Fibroblast of mammary gland (primary cell): Measurements from ENCODE around the gene TMEM273.

Experiments
- DNase-seq: peaks from one replicate; pipeline ENCODE4 v3.0.0-alpha.2; 2010; ENCODE audit warnings: low read depth
- H3K4me3 ChIP-seq: 2 replicates; pipeline ENCODE4 v1.5.1; 2011; ENCODE audit warnings: low read depth, mild to moderate bottlenecking, low read length, moderate library complexity; ENCODE audit not compliant: control insufficient read depth
- CTCF ChIP-seq: conservative IDR thresholded peaks from 2 replicates; pipeline ENCODE4 v1.5.1; 2011; ENCODE audit warnings: low read depth, low read length, inconsistent platforms; ENCODE audit not compliant: control insufficient read depth, insufficient read depth

Gene TMEM273

GRCh38 chr10:49187950-49188761 is at the start of gene TMEM273:
TSS of gene TMEM273 (minus strand) at chr10:49188391. CDS start at chr10:49188336, 55 bp downstream.
- no peak for DNase-seq
- no peak within 1 kb of the TSS for H3K4me3 ChIP-seq
- no peak for TF ChIP-seq CTCF

GRCh38 chr10:49237985-49238384 is 49.8 kb upstream of the TMEM273 start:
- H3K4me3 ChIP-seq = no peak overlapping the region
- no peak for TF ChIP-seq CTCF
- DNase-seq = no peak

DNA sequence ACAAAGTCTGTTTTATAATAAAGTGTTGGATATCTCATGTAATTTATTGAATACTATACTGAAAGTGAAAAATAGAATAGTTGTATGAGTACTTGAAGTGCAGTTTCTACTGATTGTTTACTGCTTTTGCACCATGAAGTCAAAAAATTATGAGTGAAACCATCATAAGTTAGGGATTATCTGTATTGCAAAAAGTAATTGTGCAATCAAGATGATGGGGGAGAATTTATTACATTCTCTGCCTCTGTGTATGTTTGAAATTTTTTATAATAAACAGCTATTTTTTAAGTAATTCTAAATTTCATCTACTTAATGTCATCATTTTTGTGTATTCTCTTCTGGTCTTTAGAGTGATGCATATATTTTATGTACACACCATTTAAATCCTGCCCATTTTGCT is 47.2 kb upstream of the TMEM273 start:
- no peak overlapping the region for H3K4me3 ChIP-seq
- DNase-seq = no peak
- no peak for TF ChIP-seq CTCF

DNA sequence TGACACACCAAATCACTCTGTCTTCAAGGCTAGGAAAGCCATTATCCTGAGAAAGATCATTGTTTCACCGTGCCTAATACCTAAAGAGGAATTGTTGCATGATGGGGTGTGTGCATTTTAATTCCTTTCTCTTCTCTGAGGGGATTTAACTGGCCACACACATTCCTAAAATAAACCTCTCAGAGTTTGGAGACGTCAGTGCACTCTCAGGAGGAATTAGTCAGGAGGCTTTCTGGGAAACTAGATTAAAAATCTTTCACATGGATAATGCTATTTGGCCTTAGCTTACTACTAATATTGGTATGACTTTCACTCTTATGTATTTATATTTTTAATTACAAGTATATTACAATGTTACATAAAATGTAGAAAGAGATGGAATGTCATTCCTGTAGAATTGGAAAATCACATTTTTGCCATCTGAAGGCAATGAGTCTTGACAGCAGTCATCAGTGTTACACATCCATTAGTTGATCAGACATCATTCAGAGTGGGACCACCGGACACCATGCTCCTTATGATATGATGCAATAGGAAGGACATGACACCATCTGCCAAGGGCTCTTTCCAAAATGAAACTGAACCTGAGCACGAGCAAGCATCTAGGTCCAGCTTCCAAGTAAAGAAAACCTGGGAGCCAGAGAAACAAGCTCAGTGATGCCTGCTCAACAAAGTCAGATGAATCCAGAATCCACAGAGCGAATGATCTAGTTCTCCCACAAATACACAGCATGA is 43.1 kb upstream of the TMEM273 start:
- DNase-seq = no peak
- TF ChIP-seq CTCF = no peak
- no peak overlapping the region for H3K4me3 ChIP-seq

- no peak for TF ChIP-seq CTCF
- H3K4me3 ChIP-seq = no peak overlapping the region
- no peak for DNase-seq
These were observed 41.8 kb upstream of the TMEM273 start for GRCh38 chr10:49230004-49230403.

GRCh38 chr10:49228677-49229076 is 40.5 kb upstream of the TMEM273 start:
- TF ChIP-seq CTCF = no peak

More at GRCh38 chr10:49228677-49229076, 40.5 kb upstream of the TMEM273 start:
- H3K4me3 ChIP-seq = no peak overlapping the region
- no peak for DNase-seq
